Loucy (cell line): ENCODE measurements around the gene SEC23IP.

Experiments used
- H2AFZ ChIP-seq: fragments of 200-600 bp; sonication (generic); 2 replicates; pipeline ENCODE4 v1.6.0; 2016; ENCODE audit warnings: antibody characterized with exemption, mild to moderate bottlenecking, low read length, moderate library complexity
- H3F3A ChIP-seq: fragments of 200-600 bp; 2 replicates; pipeline ENCODE4 v1.6.0; 2016; ENCODE audit warnings: antibody characterized with exemption, low read depth, mild to moderate bottlenecking
- H3K27me3 ChIP-seq: fragments of 200-600 bp; sonication (generic); 2 replicates; pipeline ENCODE4 v1.6.1; 2014; ENCODE audit warnings: low read length, mild to moderate bottlenecking; ENCODE audit not compliant: insufficient read depth, poor library complexity, severe bottlenecking
- H3K36me3 ChIP-seq: fragments of 200-600 bp; sonication (generic); 2 replicates; pipeline ENCODE4 v1.6.1; 2016; ENCODE audit warnings: low read length; ENCODE audit not compliant: insufficient read depth
- H3K4me1 ChIP-seq: fragments of 200-600 bp; sonication (generic); 2 replicates; pipeline ENCODE4 v1.5.1; 2014; ENCODE audit warnings: low read length, mild to moderate bottlenecking; ENCODE audit not compliant: insufficient read depth, poor library complexity, severe bottlenecking
- H3K4me2 ChIP-seq: fragments of 200-600 bp; sonication (generic); 2 replicates; pipeline ENCODE4 v1.6.0; 2014; ENCODE audit warnings: antibody characterized with exemption, low read length, low read depth, mild to moderate bottlenecking; ENCODE audit not compliant: poor library complexity, severe bottlenecking
- H3K4me3 ChIP-seq: fragments of 200-600 bp; sonication (generic); 2 replicates; pipeline ENCODE4 v1.5.1; 2014; ENCODE audit warnings: low read length, mild to moderate bottlenecking, mixed read lengths; ENCODE audit not compliant: poor library complexity, severe bottlenecking
- H3K79me2 ChIP-seq: fragments of 200-600 bp; sonication (generic); 2 replicates; pipeline ENCODE4 v1.6.1; 2014; ENCODE audit warnings: low read length; ENCODE audit not compliant: insufficient read depth
- H3K9ac ChIP-seq: fragments of 200-600 bp; sonication (generic); 2 replicates; pipeline ENCODE4 v1.6.0; 2014; ENCODE audit warnings: mild to moderate bottlenecking, low read depth, low read length, moderate library complexity; ENCODE audit not compliant: poor library complexity, severe bottlenecking
- H3K9me2 ChIP-seq: fragments of 200-600 bp; sonication (generic); replicated peaks from 2 replicates; pipeline ENCODE4 v1.6.1; 2016; ENCODE audit warnings: low read depth, low read length, mixed read lengths
- H3K9me3 ChIP-seq: fragments of 200-600 bp; sonication (generic); 2 replicates; pipeline ENCODE4 v1.6.1; 2014; ENCODE audit warnings: mild to moderate bottlenecking, antibody characterized with exemption, low read length, low read depth; ENCODE audit not compliant: insufficient read depth
- H4K20me1 ChIP-seq: fragments of 200-600 bp; sonication (generic); 2 replicates; pipeline ENCODE4 v1.6.0; 2014; ENCODE audit warnings: antibody characterized with exemption, low read length, mild to moderate bottlenecking; ENCODE audit not compliant: insufficient read depth, poor library complexity, severe bottlenecking
- CTCF ChIP-seq: fragments of 200-600 bp; sonication (generic); conservative IDR thresholded peaks from 2 replicates; pipeline ENCODE4 v1.5.1; 2014; ENCODE audit warnings: mild to moderate bottlenecking, antibody characterized with exemption, low read length
- EZH2phosphoT487 ChIP-seq: fragments of 200-600 bp; IDR thresholded peaks from 2 replicates; pipeline ENCODE4 v1.6.1; 2018; ENCODE audit warnings: antibody characterized with exemption, mild to moderate bottlenecking, moderate library complexity, borderline replicate concordance

The SEC23IP gene

GRCh38 chr10:119849944-119850343 lies 42.6 kb upstream of the SEC23IP start:
- no peaks in the 10 kb centered on the region for H3K79me2 ChIP-seq
- H3K4me3 ChIP-seq = no peak overlapping the region
- peaks cover 77% of the 10 kb centered on the region for H3K36me3 ChIP-seq
- no peaks in the 10 kb centered on the region for H3K4me1 ChIP-seq
- H3K4me2 ChIP-seq = no peak overlapping the region
- H3K9ac ChIP-seq = no peak overlapping the region
- TF ChIP-seq EZH2phosphoT487 (no peak), CTCF (no peak)
- H4K20me1 ChIP-seq = no peaks in the 10 kb centered on the region
- H3F3A ChIP-seq = no peaks in the 10 kb centered on the region
- H2AFZ ChIP-seq = no peak overlapping the region
- no peaks in the 10 kb centered on the region for H3K9me2 ChIP-seq
- no peaks in the 10 kb centered on the region for H3K9me3 ChIP-seq
- no peaks in the 10 kb centered on the region for H3K27me3 ChIP-seq

- no peak overlapping the region for H3K4me2 ChIP-seq
- no peaks in the 10 kb centered on the region for H3K4me1 ChIP-seq
- H3F3A ChIP-seq = no peaks in the 10 kb centered on the region
- no peaks in the 10 kb centered on the region for H4K20me1 ChIP-seq
- no peaks in the 10 kb centered on the region for H3K9me3 ChIP-seq
- no peak overlapping the region for H2AFZ ChIP-seq
- H3K27me3 ChIP-seq = no peaks in the 10 kb centered on the region
- no peaks in the 10 kb centered on the region for H3K9me2 ChIP-seq
- no peaks in the 10 kb centered on the region for H3K79me2 ChIP-seq
- no peak overlapping the region for H3K4me3 ChIP-seq
- TF ChIP-seq CTCF (no peak), EZH2phosphoT487 (no peak)
- H3K9ac ChIP-seq = no peak overlapping the region
- H3K36me3 ChIP-seq = peaks cover 77% of the 10 kb centered on the region; the same call in 1 of the 2 replicates
These were observed 40.3 kb upstream of the SEC23IP start for GRCh38 chr10:119852277-119852676.

GRCh38 chr10:119852822-119853221 lies 39.7 kb upstream of the SEC23IP start:
- TF ChIP-seq CTCF (no peak), EZH2phosphoT487 (no peak)
- Histone ChIP-seq H3K9ac (no peak overlapping the region), H3K9me2 (no peaks in the 10 kb centered on the region), H3K4me3 (no peak overlapping the region), H3K4me2 (no peak overlapping the region), H3K36me3 (peaks cover 77% of the 10 kb centered on the region; the same call in 1 of the 2 replicates), H4K20me1 (peaks cover under 1% of the 10 kb centered on the region), H3K9me3 (no peaks in the 10 kb centered on the region), H3K4me1 (no peaks in the 10 kb centered on the region), H3K79me2 (0 out of 2 replicates have a peak, but pooled peaks cover 3% of the 10 kb centered on the region), H2AFZ (no peak overlapping the region), H3K27me3 (no peaks in the 10 kb centered on the region), H3F3A (no peaks in the 10 kb centered on the region)
